ENCODE measurements around the gene RAMP1. TPM values are rescaled to one million over a fixed set of nuclear protein-coding genes. Genes with fewer than 3 reads are reported as not detected.
A peak's percentile ranks its signal among the peaks of the same experiment; 100 is the strongest.
"Not testable (repeated sequence)": the region's sequence is repeated elsewhere in the genome, so short reads cannot be mapped to it uniquely, and the experiment has no call there.

RAMP1 gene
- total RNA-seq, 2 donors from 2014 or later, result 1.6 TPM; not detected in 1

DNA sequence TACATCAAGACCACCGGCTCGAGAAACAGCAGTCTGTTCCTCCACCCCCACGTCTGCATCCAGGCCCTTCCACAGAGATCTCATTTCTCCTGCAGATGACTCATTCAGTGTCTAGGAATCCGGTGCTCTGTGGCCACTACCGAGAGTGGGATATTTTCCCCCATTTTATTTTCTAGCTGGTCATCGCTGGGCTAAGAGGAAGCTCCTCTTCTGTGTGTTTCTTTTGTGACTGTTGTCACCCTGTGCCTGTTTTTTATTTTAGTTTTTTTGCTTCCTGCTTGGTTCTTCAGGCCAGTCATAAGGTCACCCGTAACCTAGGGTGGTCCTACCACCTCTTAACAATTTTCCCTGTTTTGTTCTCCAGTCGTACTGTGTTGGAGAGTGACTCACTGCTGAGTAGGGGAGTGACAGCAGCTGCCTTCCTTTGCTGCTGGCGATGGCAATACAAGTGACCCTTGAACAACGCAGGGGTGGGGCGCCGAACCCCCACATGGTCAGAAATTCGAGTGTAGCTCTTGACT, 6.7 kb downstream of the RAMP1 start:
- no peak for DNase-seq
- ATAC-seq, result no peak
- Mint-ChIP-seq H3K27ac (no peak overlapping the region), H3K4me3 (no peak overlapping the region), H3K36me3 (ENCODE audit: low read depth) (peaks cover 1% of the 10 kb centered on the region), H3K27me3 (peaks cover 34% of the 10 kb centered on the region), H3K4me1 (peaks cover 21% of the 10 kb centered on the region)
- H3K9me3 ChIP-seq (ENCODE audit: control insufficient read depth, low read length, poor library complexity, severe bottlenecking), result no peaks in the 10 kb centered on the region

DNA sequence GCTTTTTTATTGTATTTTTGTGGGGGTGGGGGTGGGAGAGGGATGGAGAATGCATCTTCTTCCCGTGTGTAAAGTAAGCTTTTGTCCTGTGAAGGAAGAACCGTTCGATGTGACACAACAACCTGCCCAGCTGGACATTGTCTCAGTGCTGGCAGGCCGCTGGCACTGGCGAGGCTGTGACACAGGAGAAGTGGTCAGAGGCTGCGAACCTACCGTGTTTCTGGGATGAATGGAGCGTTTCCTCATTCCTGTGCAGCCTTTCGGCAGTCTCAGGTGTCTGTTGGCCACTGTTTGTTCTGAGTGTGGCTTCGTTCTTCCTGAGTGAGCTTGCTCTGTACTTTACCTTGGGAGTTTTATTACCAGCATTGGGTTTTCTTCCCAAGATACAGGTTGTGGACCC, 8.0 kb downstream of the RAMP1 start:
- Mint-ChIP-seq H3K4me3 (no peak overlapping the region), H3K4me1 (peaks cover 21% of the 10 kb centered on the region), H3K27ac (no peak overlapping the region), H3K27me3 (peaks cover 47% of the 10 kb centered on the region), H3K36me3 (ENCODE audit: low read depth) (peaks cover 2% of the 10 kb centered on the region)
- ATAC-seq (no peak), DNase-seq (no peak)
- no peaks in the 10 kb centered on the region for H3K9me3 ChIP-seq (ENCODE audit: control insufficient read depth, low read length, poor library complexity, severe bottlenecking)

DNA sequence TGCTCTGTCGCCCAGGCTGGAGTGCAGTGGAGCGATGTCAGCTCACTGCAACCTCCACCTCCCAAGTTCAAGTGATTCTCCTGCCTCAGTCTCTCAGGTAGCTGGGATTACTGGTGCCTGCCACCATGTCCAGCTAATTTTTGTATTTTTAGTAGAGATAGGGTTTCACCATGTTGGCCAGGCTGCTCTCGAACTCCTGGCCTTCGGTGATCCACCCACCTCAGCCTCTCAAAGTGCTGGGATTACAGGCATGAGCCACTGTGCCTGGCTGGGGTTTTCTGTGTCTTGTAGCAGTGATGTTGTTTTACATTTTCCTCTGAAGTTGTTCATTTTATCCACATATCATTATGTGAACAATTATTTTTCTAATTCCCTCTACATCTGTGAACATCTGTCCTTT, 8.7 kb downstream of the RAMP1 start:
- not testable (repeated sequence) for H3K9me3 ChIP-seq (ENCODE audit: control insufficient read depth, low read length, poor library complexity, severe bottlenecking); ATAC-seq; DNase-seq; H3K27ac Mint-ChIP-seq; H3K4me3 Mint-ChIP-seq; H3K36me3 Mint-ChIP-seq (ENCODE audit: low read depth)
- Mint-ChIP-seq H3K27me3 (peaks cover 47% of the 10 kb centered on the region), H3K4me1 (peaks cover 21% of the 10 kb centered on the region)

DNA sequence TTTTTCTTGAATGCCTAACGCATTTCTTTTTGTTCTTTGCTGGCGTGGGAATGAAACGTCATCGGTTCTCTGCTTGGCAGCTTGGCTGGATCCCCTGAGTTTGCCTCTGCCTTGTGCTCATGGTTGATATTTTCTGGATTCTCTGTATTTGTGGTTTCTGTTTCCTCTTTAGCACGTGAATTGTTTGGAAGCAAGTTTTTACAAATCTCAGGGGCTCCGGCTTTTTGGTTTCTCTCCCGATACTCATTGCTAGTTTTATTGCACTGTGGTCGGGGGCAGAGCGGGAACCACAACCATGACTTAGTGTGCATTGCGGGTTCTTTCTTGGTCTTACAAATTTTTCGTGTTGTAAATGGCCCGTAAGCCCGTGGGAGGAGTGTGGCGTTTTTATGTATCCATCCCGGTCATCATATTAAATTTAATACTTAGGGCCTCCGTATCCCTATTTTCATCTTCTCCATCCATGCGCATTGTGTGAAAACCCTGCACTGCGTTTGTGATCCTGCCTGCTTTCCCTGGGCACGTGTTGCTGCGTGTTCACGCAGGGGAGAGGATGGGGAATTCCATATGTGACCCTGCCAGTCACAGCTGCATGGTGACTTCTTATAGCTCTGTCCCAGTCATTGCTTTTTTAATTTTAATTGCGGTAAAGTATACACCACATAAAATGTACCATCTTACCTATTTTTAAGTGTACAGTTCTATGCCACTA, 9.4 kb downstream of the RAMP1 start:
- peak overlapping the region; percentile 67 for H3K4me3 Mint-ChIP-seq
- no peaks in the 10 kb centered on the region for H3K9me3 ChIP-seq (ENCODE audit: control insufficient read depth, low read length, poor library complexity, severe bottlenecking)
- DNase-seq, result no peak
- no peak for ATAC-seq
- peaks cover 2% of the 10 kb centered on the region for H3K36me3 Mint-ChIP-seq (ENCODE audit: low read depth)
- H3K27ac Mint-ChIP-seq, result no peak overlapping the region
- H3K27me3 Mint-ChIP-seq, result peaks cover 50% of the 10 kb centered on the region
- peaks cover 22% of the 10 kb centered on the region for H3K4me1 Mint-ChIP-seq

DNA sequence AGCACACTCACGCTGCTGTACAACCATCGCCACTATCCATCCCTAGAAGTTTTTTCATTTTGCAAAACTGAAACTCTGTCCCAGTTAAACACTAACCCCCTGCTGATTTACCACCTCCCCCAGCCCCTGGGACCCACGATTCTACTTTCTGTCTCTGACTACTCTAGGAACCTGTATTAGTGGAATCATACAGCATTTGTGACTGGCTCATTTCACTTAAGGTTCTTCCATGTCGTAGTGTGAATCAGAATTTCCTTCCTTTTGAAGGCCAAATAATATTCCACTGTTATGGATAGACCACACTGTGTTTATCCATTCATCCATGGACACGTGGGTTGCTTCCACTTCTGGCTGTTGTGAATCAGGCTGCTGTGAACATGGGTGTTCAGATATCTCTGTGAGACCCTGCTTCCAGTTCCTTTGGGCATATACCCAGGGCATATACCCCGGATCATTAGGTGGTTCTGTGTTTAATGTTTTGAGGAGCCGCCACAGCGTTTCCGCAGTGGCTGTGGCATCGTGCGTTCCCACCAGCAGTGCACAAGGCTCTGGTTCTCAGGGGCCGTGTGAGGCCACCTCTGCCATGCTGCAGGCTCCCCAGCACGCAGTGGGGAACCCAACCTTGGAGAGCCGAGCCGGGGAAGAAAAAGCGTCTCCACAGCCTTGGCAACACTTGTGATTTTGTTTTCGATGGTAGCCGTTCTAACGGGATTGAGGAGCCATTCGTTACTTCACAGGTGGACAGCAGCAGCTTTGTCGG, 10.1 kb downstream of the RAMP1 start:
- Mint-ChIP-seq H3K4me1 (peaks cover 25% of the 10 kb centered on the region), H3K27me3 (peaks cover 49% of the 10 kb centered on the region), H3K4me3 (peak overlapping the region; percentile 67), H3K27ac (no peak overlapping the region), H3K36me3 (ENCODE audit: low read depth) (peaks cover 2% of the 10 kb centered on the region)
- DNase-seq (no peak), ATAC-seq (no peak)
- no peaks in the 10 kb centered on the region for H3K9me3 ChIP-seq (ENCODE audit: control insufficient read depth, low read length, poor library complexity, severe bottlenecking)

DNA sequence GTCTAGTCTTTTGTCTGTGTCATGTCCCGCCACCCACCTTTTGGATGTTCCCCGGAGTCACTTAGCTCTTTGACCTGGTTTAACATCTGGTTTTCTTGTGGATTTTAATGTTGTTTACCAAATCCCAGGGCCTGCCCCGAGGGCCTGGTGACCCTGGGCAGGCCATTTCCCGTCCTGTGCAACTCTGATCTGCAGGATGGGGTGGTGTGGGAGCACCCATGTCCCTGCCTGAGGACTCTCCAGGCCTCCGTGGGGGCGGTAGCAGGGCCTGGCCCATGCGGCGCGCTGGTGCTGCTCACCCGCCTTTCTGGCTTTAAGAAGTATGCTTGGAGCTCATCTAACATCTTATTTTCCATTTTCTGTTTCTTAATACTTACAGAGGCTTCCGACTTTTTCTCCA, 10.7 kb downstream of the RAMP1 start:
- H3K9me3 ChIP-seq (ENCODE audit: control insufficient read depth, low read length, poor library complexity, severe bottlenecking), result no peaks in the 10 kb centered on the region
- Mint-ChIP-seq H3K27me3 (peaks cover 45% of the 10 kb centered on the region), H3K27ac (peak overlapping the region; percentile 81), H3K4me3 (no peak overlapping the region), H3K4me1 (peaks cover 21% of the 10 kb centered on the region), H3K36me3 (ENCODE audit: low read depth) (peaks cover 2% of the 10 kb centered on the region)
- DNase-seq (no peak), ATAC-seq (no peak)

DNA sequence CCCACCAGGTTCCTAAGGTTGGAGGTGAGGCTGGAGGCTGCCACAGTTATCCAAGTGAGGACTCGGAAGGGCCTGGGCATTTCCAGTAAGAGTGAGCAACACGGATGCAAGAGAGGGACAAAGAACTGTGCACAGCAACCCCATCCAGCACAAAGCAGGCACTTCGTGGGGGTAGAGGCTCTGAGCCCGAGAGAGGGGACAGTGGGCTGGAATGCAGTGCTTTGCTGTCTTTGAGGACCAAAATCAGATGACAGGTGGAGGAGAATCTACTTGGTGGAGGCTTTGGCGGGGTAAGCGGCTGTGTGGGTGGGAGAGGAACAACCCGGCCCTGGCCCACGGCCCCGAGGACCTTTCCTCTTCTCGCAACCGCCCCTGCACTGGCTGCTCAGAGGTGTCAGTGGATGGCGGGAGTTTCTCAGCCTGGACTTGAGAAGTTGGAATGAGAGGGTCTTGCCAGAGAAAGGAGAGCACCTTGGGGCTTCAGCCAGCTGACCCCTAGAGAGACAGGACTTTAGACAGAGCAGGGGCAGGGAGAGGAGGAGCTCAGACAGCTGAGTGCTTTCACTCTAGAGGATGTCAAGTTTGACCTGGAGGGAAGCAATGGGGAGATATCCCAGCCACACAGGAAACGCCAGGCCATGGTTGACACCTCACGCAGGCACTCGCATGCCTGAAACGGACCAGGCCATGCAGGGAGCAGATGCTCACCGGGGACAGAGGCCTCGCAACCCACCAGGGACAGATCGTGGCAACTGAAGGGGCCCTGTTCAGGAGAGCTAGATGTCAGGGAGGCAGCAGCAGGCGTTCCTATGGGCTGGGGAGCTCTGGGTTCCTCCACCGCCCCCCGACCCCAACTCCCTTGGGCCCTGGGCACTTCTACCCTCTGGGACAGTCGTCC, 11.6 kb downstream of the RAMP1 start:
- Mint-ChIP-seq H3K27me3 (peaks cover 45% of the 10 kb centered on the region), H3K4me1 (peaks cover 17% of the 10 kb centered on the region), H3K4me3 (no peak overlapping the region), H3K36me3 (ENCODE audit: low read depth) (peaks cover 2% of the 10 kb centered on the region), H3K27ac (peak overlapping the region; percentile 81)
- no peak for DNase-seq
- H3K9me3 ChIP-seq (ENCODE audit: control insufficient read depth, low read length, poor library complexity, severe bottlenecking), result no peaks in the 10 kb centered on the region
- ATAC-seq, result no peak

DNA sequence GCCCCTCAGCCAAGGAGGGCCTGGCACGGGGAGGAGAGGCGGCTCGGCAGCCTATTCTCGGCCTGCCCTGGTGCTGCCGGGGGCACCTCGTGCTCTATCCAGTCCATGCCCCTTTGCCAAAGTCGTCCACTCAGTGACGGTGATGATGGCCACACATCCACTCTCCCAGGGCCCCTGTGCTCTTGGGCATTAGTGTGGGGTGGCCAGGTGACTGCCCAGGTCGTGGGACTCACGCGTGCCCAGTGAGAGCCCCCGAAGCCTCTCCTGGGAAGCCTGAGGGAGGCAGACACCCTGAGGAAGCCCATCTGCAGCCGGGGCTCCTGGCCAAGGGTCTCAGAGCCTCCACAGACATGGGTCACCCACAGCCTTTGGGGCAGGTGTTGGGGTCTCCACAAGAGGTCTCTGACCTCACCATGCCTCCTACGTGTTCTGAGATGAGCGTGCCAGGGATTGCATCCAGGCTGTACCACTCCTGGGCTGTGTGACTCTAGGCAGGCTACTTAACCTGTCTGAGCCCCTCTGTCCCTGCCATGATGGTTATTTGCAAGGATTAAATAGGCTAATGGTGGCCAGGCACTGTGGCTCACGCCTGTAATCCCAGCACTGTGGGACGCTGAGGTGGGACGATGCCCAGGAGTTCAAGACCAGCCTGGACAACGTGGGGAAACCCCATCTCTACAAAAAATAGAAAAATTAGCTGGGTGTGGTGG, 12.9 kb downstream of the RAMP1 start:
- ATAC-seq (no peak), DNase-seq (no peak)
- Mint-ChIP-seq H3K36me3 (ENCODE audit: low read depth) (peaks cover 2% of the 10 kb centered on the region), H3K4me3 (no peak overlapping the region), H3K4me1 (peaks cover 17% of the 10 kb centered on the region), H3K27ac (no peak overlapping the region), H3K27me3 (peaks cover 45% of the 10 kb centered on the region)
- no peaks in the 10 kb centered on the region for H3K9me3 ChIP-seq (ENCODE audit: control insufficient read depth, low read length, poor library complexity, severe bottlenecking)

DNA sequence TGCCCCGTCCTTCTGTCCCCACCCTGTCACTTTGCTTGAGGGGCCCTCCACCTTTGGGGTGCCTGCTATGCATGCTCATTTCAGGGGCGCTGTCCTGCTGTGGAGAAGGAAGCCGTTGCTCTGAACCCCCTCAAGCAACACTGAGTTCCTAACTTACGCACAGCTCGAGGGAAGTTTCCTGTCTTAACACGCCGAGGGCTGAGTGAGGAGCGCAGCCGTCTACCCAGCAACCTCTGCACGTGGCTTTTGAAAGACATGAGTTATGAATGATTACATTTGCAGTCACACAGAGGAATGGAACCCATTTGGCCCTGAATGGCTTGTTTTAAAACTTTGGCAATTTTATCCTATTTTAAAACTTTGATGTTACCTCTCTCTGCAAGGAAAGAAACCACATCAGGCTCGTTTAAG, 14.0 kb downstream of the RAMP1 start:
- H3K4me3 Mint-ChIP-seq, result no peak overlapping the region
- no peaks in the 10 kb centered on the region for H3K9me3 ChIP-seq (ENCODE audit: control insufficient read depth, low read length, poor library complexity, severe bottlenecking)
- H3K4me1 Mint-ChIP-seq, result peaks cover 17% of the 10 kb centered on the region
- DNase-seq (no peak), ATAC-seq (no peak)
- no peak overlapping the region for H3K27ac Mint-ChIP-seq
- H3K36me3 Mint-ChIP-seq (ENCODE audit: low read depth), result peaks cover 2% of the 10 kb centered on the region
- peaks cover 45% of the 10 kb centered on the region for H3K27me3 Mint-ChIP-seq

DNA sequence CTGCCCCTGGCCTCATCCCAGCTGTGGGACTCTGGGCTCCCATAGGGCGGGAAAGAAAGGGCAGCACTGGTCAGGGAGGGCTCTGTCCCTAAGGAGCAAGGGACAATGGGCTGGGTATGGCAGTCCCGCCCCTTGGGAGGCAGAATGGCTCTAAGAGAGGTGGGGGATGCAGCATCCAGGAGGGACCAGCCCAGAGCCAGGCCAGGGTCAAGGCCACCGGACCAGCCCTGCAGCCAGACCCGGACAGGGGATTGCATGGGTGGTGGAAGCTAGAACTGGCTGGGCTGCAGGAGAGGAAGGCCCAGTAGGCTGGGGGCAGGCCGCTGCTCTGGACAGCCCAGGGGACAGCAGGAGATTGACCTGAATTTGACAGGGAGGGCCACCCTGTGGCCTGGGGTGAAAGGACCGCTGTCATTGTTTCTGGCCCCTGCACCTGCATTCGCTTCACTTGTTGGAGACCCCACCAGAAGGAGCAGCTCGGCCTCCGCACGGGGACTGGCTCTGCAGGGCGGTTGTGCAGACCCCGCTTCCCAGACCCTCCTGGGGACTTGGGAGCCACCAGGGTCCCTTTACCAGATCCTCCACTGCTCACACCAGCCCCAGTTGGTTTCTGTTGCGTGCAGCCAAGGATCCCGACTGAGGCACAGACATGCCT, 14.6 kb downstream of the RAMP1 start:
- Mint-ChIP-seq H3K36me3 (ENCODE audit: low read depth) (peaks cover 2% of the 10 kb centered on the region), H3K27ac (peak overlapping the region; percentile 24), H3K4me3 (no peak overlapping the region), H3K27me3 (peaks cover 39% of the 10 kb centered on the region), H3K4me1 (peaks cover 12% of the 10 kb centered on the region)
- no peak for ATAC-seq
- DNase-seq, result no peak
- no peaks in the 10 kb centered on the region for H3K9me3 ChIP-seq (ENCODE audit: control insufficient read depth, low read length, poor library complexity, severe bottlenecking)

DNA sequence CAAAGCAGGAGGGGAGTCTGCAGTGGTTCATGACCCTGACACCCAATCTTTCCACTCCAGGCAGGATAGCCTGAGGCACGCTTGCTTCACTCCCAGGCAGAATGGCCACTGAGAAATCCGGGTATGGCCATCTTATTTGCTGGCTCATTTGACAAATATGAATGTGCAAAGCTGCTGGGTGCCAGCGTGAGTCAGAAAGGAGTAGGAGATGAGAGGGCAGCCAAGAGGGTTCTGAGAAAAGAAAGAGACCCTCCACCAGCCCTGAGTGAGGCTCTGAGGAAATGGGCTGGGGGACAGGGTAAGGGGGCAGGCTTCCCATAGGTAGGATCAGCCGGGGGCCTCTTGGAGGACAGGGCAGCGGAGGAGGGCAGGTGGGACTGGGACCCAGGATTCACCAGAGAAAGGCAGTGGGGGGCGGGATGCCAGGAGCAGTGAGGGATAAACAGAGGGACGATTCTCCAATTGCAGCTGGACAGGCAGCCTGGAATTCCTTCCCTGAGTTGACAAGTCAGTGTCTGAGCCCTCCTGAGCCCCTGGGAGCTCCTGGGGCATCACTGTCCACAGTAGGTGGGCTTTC, 15.2 kb downstream of the RAMP1 start:
- H3K27ac Mint-ChIP-seq, result peak overlapping the region; percentile 24
- peaks cover 33% of the 10 kb centered on the region for H3K27me3 Mint-ChIP-seq
- ATAC-seq, result no peak
- no peak for DNase-seq
- H3K4me1 Mint-ChIP-seq, result peaks cover 9% of the 10 kb centered on the region
- H3K4me3 Mint-ChIP-seq, result no peak overlapping the region
- no peaks in the 10 kb centered on the region for H3K9me3 ChIP-seq (ENCODE audit: control insufficient read depth, low read length, poor library complexity, severe bottlenecking)
- peaks cover 2% of the 10 kb centered on the region for H3K36me3 Mint-ChIP-seq (ENCODE audit: low read depth)
